Stimulated activated CD8-positive, alpha-beta memory T cell treated with anti-CD3 and anti-CD28 coated beads, Interleukin-2, amount 100 ng/mL, for 48 hours (primary cell): ENCODE measurements around the gene GNA15.

Source experiments
- DNase-seq, 2 donors: peaks; one replicate each; pipeline ENCODE4 v3.0.0-alpha.2; 2020; ENCODE audit warnings: low read depth in 2 of 2

The GNA15 gene

GRCh38 chr19:3208317-3209207 is 72.7 kb downstream of the GNA15 start:
- DNase-seq: no peak

- DNase-seq: peak; percentile 51 to 68
Observed at GRCh38 chr19:3210347-3211017, 74.6 kb downstream of the GNA15 start.

- no peak for DNase-seq
Observed at GRCh38 chr19:3211191-3211590, 75.4 kb downstream of the GNA15 start.

- no peak for DNase-seq
Observed at GRCh38 chr19:3213159-3213558, 77.3 kb downstream of the GNA15 start.
